Measurements from ENCODE around the gene CCDC122.

The CCDC122 gene

GRCh38 chr13:43878892-43879754, at the start of gene CCDC122:
Gene CCDC122 (minus strand): TSS chr13:43879740. CDS start chr13:43869376, 10,364 bp downstream.
- Histone ChIP-seq H3K27ac (ENCODE audit: low read length) (peak within 1 kb of the TSS; percentile 36), H3K4me1 (ENCODE audit: low read length) (peaks cover 9% of the 10 kb centered on the region), H3K9me3 (ENCODE audit: insufficient read depth, low read length) (no peaks in the 10 kb centered on the region), H3K27me3 (ENCODE audit: low read depth, low read length) (no peaks in the 10 kb centered on the region; the same call in 1 of the 2 replicates), H3K4me3 (ENCODE audit: low read length) (peak within 1 kb of the TSS; percentile 88), H4K20me1 (ENCODE audit: insufficient read depth, low read length) (no peaks in the 10 kb centered on the region), H3K9ac (ENCODE audit: low read length) (peak within 1 kb of the TSS; percentile 89), H3K36me3 (replicated peaks; ENCODE audit: low read depth, low read length) (no peaks in the 10 kb centered on the region), H3K4me2 (ENCODE audit: low read length) (peak within 1 kb of the TSS; percentile 74), H3K79me2 (ENCODE audit: low read length) (0 out of 2 replicates have a peak, but pooled peaks cover 6% of the 10 kb centered on the region), H2AFZ (ENCODE audit: low read depth, low read length) (peak within 1 kb of the TSS; percentile 86)
- TF ChIP-seq EZH2phosphoT487 (IDR thresholded peaks at IDR 0.05; ENCODE audit: low read depth) (no peak), CTCF (IDR thresholded peaks at IDR 0.05; ENCODE audit: low read depth, low read length) (no peak)

- Histone ChIP-seq H4K20me1 (ENCODE audit: insufficient read depth, low read length) (peaks cover 25% of the 10 kb centered on the region), H3K4me2 (ENCODE audit: low read length) (no peak overlapping the region), H2AFZ (ENCODE audit: low read depth, low read length) (no peak overlapping the region), H3K4me3 (ENCODE audit: low read length) (no peak overlapping the region), H3K9me3 (ENCODE audit: insufficient read depth, low read length) (no peaks in the 10 kb centered on the region), H3K27ac (ENCODE audit: low read length) (no peak overlapping the region), H3K9ac (ENCODE audit: low read length) (no peak overlapping the region), H3K36me3 (replicated peaks; ENCODE audit: low read depth, low read length) (no peaks in the 10 kb centered on the region), H3K79me2 (ENCODE audit: low read length) (no peaks in the 10 kb centered on the region), H3K27me3 (ENCODE audit: low read depth, low read length) (peaks cover 89% of the 10 kb centered on the region), H3K4me1 (ENCODE audit: low read length) (peaks cover 4% of the 10 kb centered on the region; the same call in 1 of the 2 replicates)
- peak; percentile 86 for TF ChIP-seq EZH2phosphoT487 (IDR thresholded peaks at IDR 0.05; ENCODE audit: low read depth)
- no peak for TF ChIP-seq CTCF (IDR thresholded peaks at IDR 0.05; ENCODE audit: low read depth, low read length)
Measured at GRCh38 chr13:43924549-43925245, 45.2 kb upstream of the CCDC122 start.

GRCh38 chr13:43920965-43921674, 41.6 kb upstream of the CCDC122 start:
- Histone ChIP-seq H3K9ac (ENCODE audit: low read length) (no peak overlapping the region), H3K79me2 (ENCODE audit: low read length) (no peaks in the 10 kb centered on the region), H3K36me3 (replicated peaks; ENCODE audit: low read depth, low read length) (no peaks in the 10 kb centered on the region), H4K20me1 (ENCODE audit: insufficient read depth, low read length) (peaks cover 31% of the 10 kb centered on the region), H3K4me1 (ENCODE audit: low read length) (peaks cover 4% of the 10 kb centered on the region; the same call in 1 of the 2 replicates), H3K27ac (ENCODE audit: low read length) (no peak overlapping the region), H3K9me3 (ENCODE audit: insufficient read depth, low read length) (no peaks in the 10 kb centered on the region), H3K27me3 (ENCODE audit: low read depth, low read length) (peaks cover 94% of the 10 kb centered on the region), H2AFZ (ENCODE audit: low read depth, low read length) (no peak overlapping the region), H3K4me3 (ENCODE audit: low read length) (no peak overlapping the region), H3K4me2 (ENCODE audit: low read length) (no peak overlapping the region)
- no peak for TF ChIP-seq EZH2phosphoT487 (IDR thresholded peaks at IDR 0.05; ENCODE audit: low read depth)
- no peak for TF ChIP-seq CTCF (IDR thresholded peaks at IDR 0.05; ENCODE audit: low read depth, low read length)
